Calu3 (cell line): ENCODE measurements around the gene RSPH1. TPM values are rescaled to one million over a fixed set of nuclear protein-coding genes. Genes with fewer than 3 reads are reported as not detected.

Experiments
- BruUV-seq: library from RNA; stranded (reverse); fragments of 400-500 nt; replicated peaks from 2 replicates; lab custom pipeline; 2021; lab: Mats Ljungman, UMichigan
- CTCF ChIA-PET: fragments of 300-600 bp; sonication (Branson Sonifier 250); formaldehyde crosslinking; loops from one replicate; lab custom pipeline; 2022; ENCODE audit warnings: antibody characterized with exemption; lab: Charles Lee
- DNase-seq: peaks from one replicate; pipeline ENCODE4 v3.0.0; 2022
- H3K27ac Mint-ChIP-seq: one replicate; pipeline ENCODE4 v1.8.0; 2022; ENCODE audit warnings: mixed read lengths; ENCODE audit not compliant: unreplicated experiment
- H3K27me3 Mint-ChIP-seq: one replicate; pipeline ENCODE4 v1.8.0; 2022; ENCODE audit warnings: mixed read lengths; ENCODE audit not compliant: unreplicated experiment
- H3K36me3 Mint-ChIP-seq: one replicate; pipeline ENCODE4 v1.8.0; 2022; ENCODE audit warnings: mild to moderate bottlenecking, moderate library complexity, mixed read lengths; ENCODE audit not compliant: insufficient read depth, unreplicated experiment
- H3K4me1 Mint-ChIP-seq: one replicate; pipeline ENCODE4 v1.8.0; 2022; ENCODE audit warnings: mild to moderate bottlenecking, low read depth, mixed read lengths; ENCODE audit not compliant: unreplicated experiment
- H3K4me3 Mint-ChIP-seq: one replicate; pipeline ENCODE4 v1.8.0; 2022; ENCODE audit warnings: mild to moderate bottlenecking, low read depth, moderate library complexity, mixed read lengths; ENCODE audit not compliant: unreplicated experiment
- H3K9me3 Mint-ChIP-seq: one replicate; pipeline ENCODE4 v1.8.0; 2022; ENCODE audit warnings: low read depth, mixed read lengths; ENCODE audit not compliant: unreplicated experiment
- CTCF ChIP-seq: fragments of 200-600 bp; IDR thresholded peaks from one replicate; pipeline ENCODE4 v1.8.0; 2022; ENCODE audit warnings: antibody characterized with exemption; ENCODE audit not compliant: unreplicated experiment
- intact Hi-C: fragments of 100-400 bp; cut with micrococcal nuclease; formaldehyde crosslinking; loops from one replicate; pipeline ENCODE4 v1.10.0; 2022; ENCODE audit not compliant: unreplicated experiment
- total RNA-seq: library from RNA; stranded (reverse); gene quantifications from 2 replicates; pipeline ENCODE4 v1.2.3, GENCODE V29; 2022

The RSPH1 gene
- total RNA-seq, 1 experiment from 2014 or later, result 2.2 TPM

DNA sequence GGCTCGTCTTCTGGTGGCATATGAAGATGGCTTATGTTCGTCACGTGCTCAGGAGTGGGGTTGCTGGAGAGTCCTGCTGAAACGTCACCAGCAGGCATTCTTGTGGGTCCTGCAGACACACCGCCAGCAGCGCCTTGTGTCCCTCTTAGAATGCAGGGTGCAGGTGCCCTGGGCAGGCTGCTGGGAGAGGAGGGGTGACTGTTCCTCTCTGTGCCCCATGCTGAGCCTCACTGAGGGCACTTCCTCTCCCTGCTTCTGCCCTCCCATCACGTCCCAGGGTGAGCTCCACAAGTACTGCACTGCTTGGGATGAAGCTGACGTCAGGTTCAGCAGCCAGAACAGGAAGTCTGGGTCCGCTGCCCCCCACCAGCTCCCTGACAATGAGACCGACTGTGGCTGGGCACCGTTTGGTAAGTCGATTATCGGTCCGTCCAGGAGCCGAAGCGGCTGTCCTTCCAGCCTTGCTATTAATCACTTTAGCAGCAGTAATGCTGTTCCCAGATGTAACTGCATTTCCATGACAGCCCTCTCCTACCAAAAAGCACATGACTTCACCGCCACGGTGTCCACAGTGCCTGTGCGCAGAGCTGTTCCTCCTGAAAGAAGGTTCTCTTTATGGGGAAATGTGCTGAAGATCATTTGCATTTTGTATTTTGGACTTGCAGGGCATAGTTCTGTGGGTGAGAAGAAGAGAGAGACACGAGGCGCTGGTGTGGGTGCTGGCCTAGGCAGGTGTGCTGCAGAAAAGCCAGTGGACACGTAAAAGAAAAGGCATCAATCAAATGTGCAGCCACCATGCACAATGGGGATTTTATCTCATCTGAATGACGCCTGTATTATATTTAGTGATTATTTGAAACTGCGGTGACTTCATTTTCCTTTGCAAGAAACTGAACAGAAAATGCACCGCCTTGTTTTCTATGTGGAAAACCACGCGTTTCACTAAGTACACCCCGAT lies 38.7 kb upstream of the RSPH1 start:
- H3K4me1 Mint-ChIP-seq, result no peaks in the 10 kb centered on the region
- intact Hi-C loops, result no loop called here
- CTCF ChIA-PET, result no interaction called here
- no peak overlapping the region for H3K4me3 Mint-ChIP-seq
- TF ChIP-seq CTCF, result no peak
- no peaks in the 10 kb centered on the region for H3K27me3 Mint-ChIP-seq
- H3K27ac Mint-ChIP-seq, result no peak overlapping the region
- peaks cover 1% of the 10 kb centered on the region for H3K36me3 Mint-ChIP-seq
- H3K9me3 Mint-ChIP-seq, result no peaks in the 10 kb centered on the region
- no peak for DNase-seq
- no TSS peak for BruUV-seq

DNA sequence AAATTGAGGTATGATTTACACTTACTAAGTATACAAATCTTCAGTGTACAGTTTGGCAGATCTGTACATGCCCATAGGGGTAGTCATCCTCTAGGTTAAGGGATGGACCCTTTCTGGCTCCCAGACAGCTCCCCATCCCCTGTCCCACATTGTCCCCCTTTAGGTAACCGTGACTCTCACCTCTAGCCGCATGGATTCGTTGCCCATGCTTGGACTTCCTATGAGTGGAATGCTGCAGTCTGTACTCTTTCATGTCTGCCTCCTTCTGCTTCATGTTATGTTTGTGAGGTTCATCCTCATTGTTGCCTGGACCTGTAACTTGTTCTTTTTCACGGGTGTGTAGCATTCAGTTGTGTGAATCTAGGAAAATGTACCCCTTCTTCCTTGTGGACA lies 37.9 kb upstream of the RSPH1 start:
- no peaks in the 10 kb centered on the region for H3K4me1 Mint-ChIP-seq
- no peak for TF ChIP-seq CTCF
- intact Hi-C loops, result no loop called here
- CTCF ChIA-PET, result no interaction called here
- H3K36me3 Mint-ChIP-seq, result no peaks in the 10 kb centered on the region
- H3K9me3 Mint-ChIP-seq, result no peaks in the 10 kb centered on the region
- DNase-seq, result no peak
- no peak overlapping the region for H3K4me3 Mint-ChIP-seq
- H3K27ac Mint-ChIP-seq, result no peak overlapping the region
- H3K27me3 Mint-ChIP-seq, result no peaks in the 10 kb centered on the region
- BruUV-seq, result no TSS peak

GRCh38 chr21:42533306-42533962 lies 37.4 kb upstream of the RSPH1 start:
- no peaks in the 10 kb centered on the region for H3K9me3 Mint-ChIP-seq
- no peaks in the 10 kb centered on the region for H3K36me3 Mint-ChIP-seq
- no peaks in the 10 kb centered on the region for H3K27me3 Mint-ChIP-seq
- H3K4me1 Mint-ChIP-seq, result no peaks in the 10 kb centered on the region
- no peak overlapping the region for H3K4me3 Mint-ChIP-seq
- no peak overlapping the region for H3K27ac Mint-ChIP-seq
- TF ChIP-seq CTCF, result no peak
- intact Hi-C loops, result no loop called here
- no TSS peak for BruUV-seq
- CTCF ChIA-PET, result no interaction called here
- DNase-seq, result no peak

- CTCF ChIA-PET, result no interaction called here
- BruUV-seq, result no TSS peak
- intact Hi-C loops, result no loop called here
Measured at GRCh38 chr21:42532466-42533181, 36.6 kb upstream of the RSPH1 start.

More at GRCh38 chr21:42532466-42533181, 36.6 kb upstream of the RSPH1 start:
- H3K4me3 Mint-ChIP-seq, result no peak overlapping the region
- no peaks in the 10 kb centered on the region for H3K4me1 Mint-ChIP-seq
- no peak for DNase-seq
- H3K36me3 Mint-ChIP-seq, result no peaks in the 10 kb centered on the region
- TF ChIP-seq CTCF, result no peak
- no peaks in the 10 kb centered on the region for H3K27me3 Mint-ChIP-seq
- no peak overlapping the region for H3K27ac Mint-ChIP-seq
- no peaks in the 10 kb centered on the region for H3K9me3 Mint-ChIP-seq
